Uterus (tissue), 4 donors: ENCODE data around the gene SEL1L. TPM values are rescaled to one million over a fixed set of nuclear protein-coding genes. Genes with fewer than 3 reads are reported as not detected.

ENCODE experiments used
- DNase-seq, 2 donors: peaks; one replicate each; pipeline ENCODE4 v3.0.0-alpha.2; 2019 to 2020
- H3K27ac ChIP-seq, 2 donors: fragments of 200-600 bp; sonication (generic); 1 replicate in 1 of 2; 2 replicates in 1 of 2; pipeline ENCODE4 v1.5.1; 2016 to 2018
- H3K27me3 ChIP-seq, 2 donors: fragments of 200-600 bp; sonication (generic); one replicate each; pipeline ENCODE4 v1.5.1; 2018 to 2019; ENCODE audit warnings: control low read depth in 1 of 2
- H3K36me3 ChIP-seq, 2 donors: fragments of 200-600 bp; sonication (generic); one replicate each; pipeline ENCODE4 v1.5.1; 2019; ENCODE audit warnings: control low read depth in 1 of 2
- H3K4me1 ChIP-seq, 2 donors: fragments of 200-600 bp; sonication (generic); one replicate each; pipeline ENCODE4 v1.5.1; 2018 to 2019; ENCODE audit warnings: control low read depth in 1 of 2
- H3K4me3 ChIP-seq, 2 donors: fragments of 200-600 bp; sonication (generic); 1 replicate in 1 of 2; 2 replicates in 1 of 2; pipeline ENCODE4 v1.5.1; 2018 to 2019; ENCODE audit warnings: mild to moderate bottlenecking in 1 of 2
- H3K9me3 ChIP-seq, 2 donors: fragments of 200-600 bp; sonication (generic); one replicate each; pipeline ENCODE4 v1.5.1; 2019; ENCODE audit warnings: control low read depth in 1 of 2
- POLR2A ChIP-seq, 2 donors: fragments of 450-650 bp; IDR thresholded peaks; one replicate each; pipeline ENCODE4 v1.6.1; 2016; ENCODE audit warnings: antibody characterized with exemption in 2 of 2, mild to moderate bottlenecking in 1 of 2, moderate library complexity in 1 of 2
- intact Hi-C: fragments of 100-400 bp; cut with DNase I; formaldehyde crosslinking; loops from one replicate; pipeline ENCODE4 v1.15.1; 2023; ENCODE audit warnings: low total_unique reads
- total RNA-seq, 4 donors: library from RNA; depleted of rRNA in 3 of 4; stranded (reverse); fragments of >200 nt in 3 of 4; gene quantifications; one replicate each; pipeline versions ENCODE4 v1.1.0 to v1.2.4, GENCODE V29; 2014 to 2023
- TF ChIP-seq, protein P1 (sequence below), 4 experiments: fragments of 200-600 bp in 2 of 4; fragments of 450-650 bp in 2 of 4; sonication (generic) in 2 of 4; IDR thresholded peaks; one replicate each; pipeline ENCODE4 v1.5.1; 2016 to 2019; ENCODE audit warnings: antibody characterized with exemption in 4 of 4, mild to moderate bottlenecking in 2 of 4, moderate library complexity in 1 of 4
- donor health status: DM: yes; HTN: yes; CAD: no.

The SEL1L gene
- total RNA-seq, 4 donors from 2014 or later: 38.2 to 80.5 (median 64.0) TPM

DNA sequence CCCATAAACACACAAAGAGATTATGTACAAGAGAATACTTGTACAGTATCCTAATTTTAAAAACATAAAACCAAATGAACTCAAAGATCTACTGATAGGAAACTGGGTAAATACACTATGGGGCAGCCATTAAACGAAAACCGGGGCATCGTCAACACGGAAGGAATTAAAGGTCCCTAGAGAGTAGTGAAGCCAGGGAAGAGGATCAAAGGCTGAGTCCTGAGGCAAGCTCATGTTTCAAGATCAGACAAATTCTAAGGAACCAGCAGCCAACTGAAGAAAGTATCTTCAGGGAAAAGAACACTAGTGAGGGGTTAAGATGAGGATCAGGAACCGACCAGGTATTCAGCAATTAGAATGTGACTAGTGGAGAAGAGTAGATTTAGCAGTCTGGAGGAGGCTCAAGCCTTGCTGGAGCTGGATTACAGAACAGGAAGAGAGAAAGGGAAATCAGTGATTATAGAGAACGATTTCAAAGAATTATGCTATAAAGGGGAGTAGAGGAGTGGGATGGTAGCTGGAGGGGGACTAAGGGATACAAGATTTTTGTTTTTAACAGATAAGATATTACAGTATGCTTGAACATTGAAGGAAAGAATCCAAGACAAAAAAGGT is 23.7 kb downstream of the SEL1L start:
- H3K36me3 ChIP-seq: no peaks in the 10 kb centered on the region
- H3K4me3 ChIP-seq: no peak overlapping the region
- no peak for DNase-seq
- intact Hi-C loops: no loop called here
- H3K27me3 ChIP-seq: no peaks in the 10 kb centered on the region
- TF ChIP-seq, protein P1, sequence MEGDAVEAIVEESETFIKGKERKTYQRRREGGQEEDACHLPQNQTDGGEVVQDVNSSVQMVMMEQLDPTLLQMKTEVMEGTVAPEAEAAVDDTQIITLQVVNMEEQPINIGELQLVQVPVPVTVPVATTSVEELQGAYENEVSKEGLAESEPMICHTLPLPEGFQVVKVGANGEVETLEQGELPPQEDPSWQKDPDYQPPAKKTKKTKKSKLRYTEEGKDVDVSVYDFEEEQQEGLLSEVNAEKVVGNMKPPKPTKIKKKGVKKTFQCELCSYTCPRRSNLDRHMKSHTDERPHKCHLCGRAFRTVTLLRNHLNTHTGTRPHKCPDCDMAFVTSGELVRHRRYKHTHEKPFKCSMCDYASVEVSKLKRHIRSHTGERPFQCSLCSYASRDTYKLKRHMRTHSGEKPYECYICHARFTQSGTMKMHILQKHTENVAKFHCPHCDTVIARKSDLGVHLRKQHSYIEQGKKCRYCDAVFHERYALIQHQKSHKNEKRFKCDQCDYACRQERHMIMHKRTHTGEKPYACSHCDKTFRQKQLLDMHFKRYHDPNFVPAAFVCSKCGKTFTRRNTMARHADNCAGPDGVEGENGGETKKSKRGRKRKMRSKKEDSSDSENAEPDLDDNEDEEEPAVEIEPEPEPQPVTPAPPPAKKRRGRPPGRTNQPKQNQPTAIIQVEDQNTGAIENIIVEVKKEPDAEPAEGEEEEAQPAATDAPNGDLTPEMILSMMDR (IDR thresholded peaks at IDR 0.05): no peak
- no peak for TF ChIP-seq POLR2A (IDR thresholded peaks at IDR 0.05)
- H3K4me1 ChIP-seq: peaks cover 4 to 5% of the 10 kb centered on the region in 2 donors
- peak overlapping the region in 1 of 2 donors; percentile 61 for H3K27ac ChIP-seq
- H3K9me3 ChIP-seq: no peaks in the 10 kb centered on the region

DNA sequence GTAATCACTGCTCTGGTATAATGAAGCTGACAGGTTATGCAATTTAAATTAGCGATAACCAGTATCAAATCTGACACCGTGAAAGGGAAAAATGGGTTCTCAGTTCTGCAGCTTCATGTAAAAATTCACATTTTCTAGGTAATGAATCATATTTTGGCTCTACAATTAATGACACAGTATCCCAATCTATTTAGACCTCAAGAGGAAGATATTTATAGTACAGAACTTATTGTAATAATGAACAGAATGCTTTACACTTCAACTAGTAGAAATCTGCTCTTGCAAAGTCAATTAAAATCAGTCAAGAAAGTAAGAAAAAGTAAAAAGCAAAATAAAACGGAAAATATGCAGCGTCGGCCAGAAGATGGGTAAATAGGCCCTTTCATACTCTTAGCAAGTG is 24.3 kb downstream of the SEL1L start:
- Histone ChIP-seq H3K36me3 (no peaks in the 10 kb centered on the region), H3K9me3 (no peaks in the 10 kb centered on the region), H3K27ac (peak overlapping the region in 1 of 2 donors; percentile 61), H3K27me3 (no peaks in the 10 kb centered on the region), H3K4me1 (peaks cover 4 to 5% of the 10 kb centered on the region in 2 donors), H3K4me3 (no peak overlapping the region)
- DNase-seq: no peak
- TF ChIP-seq, protein P1 (IDR thresholded peaks at IDR 0.05): no peak
- TF ChIP-seq POLR2A (IDR thresholded peaks at IDR 0.05): no peak
- intact Hi-C loops: no loop called here

DNA sequence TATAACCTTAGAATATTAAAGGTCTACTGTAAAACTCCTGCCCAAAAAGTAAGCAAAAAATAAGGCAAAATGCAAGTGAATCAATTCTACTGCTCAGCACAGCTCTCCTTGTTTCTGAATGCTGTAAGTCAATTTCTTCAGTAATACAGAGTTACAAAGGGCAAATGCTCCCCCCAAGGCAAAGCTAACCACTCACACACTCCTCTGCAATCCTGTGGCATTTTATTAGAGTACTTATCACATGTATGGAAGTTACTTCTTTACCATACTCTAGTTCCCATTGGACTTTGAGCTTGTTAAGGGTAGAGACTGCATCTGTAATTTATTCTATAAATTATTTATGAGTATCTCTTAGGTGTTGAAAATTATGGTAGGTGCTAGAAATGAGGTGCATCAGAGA is 27.2 kb downstream of the SEL1L start:
- intact Hi-C loops: no loop called here
- Histone ChIP-seq H3K9me3 (no peaks in the 10 kb centered on the region), H3K4me1 (peaks cover 4 to 5% of the 10 kb centered on the region in 2 donors), H3K36me3 (no peaks in the 10 kb centered on the region), H3K27me3 (no peaks in the 10 kb centered on the region), H3K4me3 (no peak overlapping the region), H3K27ac (no peak overlapping the region)
- no peak for TF ChIP-seq POLR2A (IDR thresholded peaks at IDR 0.05)
- TF ChIP-seq, protein P1 (IDR thresholded peaks at IDR 0.05): no peak
- no peak for DNase-seq

DNA sequence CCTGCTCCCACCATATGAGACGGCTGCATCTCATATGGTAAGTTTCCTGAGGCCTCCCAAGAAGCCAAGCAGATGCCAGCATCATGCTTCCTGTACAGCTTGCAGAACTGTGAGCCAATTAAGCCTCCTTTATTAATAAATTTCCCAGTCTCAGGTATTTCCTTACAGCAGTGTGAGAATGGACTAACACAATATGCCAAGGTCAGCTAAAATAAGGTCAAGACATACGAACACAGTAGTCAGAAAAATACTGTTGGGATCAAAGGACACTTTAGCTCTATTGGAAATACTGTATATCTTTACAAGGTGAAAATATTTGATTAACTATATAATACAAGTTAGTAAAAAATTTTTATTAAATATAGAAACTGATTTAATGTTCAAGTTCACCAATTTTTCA is 28.8 kb downstream of the SEL1L start:
- intact Hi-C loops: no loop called here
- no peak for DNase-seq
- no peaks in the 10 kb centered on the region for H3K36me3 ChIP-seq

DNA sequence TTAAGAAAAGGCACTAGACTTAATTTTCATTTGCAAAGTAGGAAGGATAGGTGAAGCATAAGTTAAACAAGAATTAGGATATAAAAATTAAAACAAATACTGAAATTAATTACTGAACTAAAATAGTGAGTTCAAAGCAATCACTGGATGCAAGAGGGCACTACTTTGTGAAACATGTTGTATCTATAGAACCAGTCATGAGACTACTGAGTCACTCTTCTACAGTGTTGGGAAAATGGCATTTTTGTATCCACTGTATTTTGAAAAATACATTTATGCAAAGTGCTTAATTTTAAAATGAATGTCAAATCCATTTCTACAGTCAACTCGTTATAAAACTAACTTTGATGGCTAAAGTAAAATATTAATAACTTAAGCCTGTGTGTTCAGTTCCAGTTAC is 47.9 kb downstream of the SEL1L start:
- no peaks in the 10 kb centered on the region for H3K9me3 ChIP-seq
- no peaks in the 10 kb centered on the region for H3K4me1 ChIP-seq
- no peak overlapping the region for H3K4me3 ChIP-seq
- DNase-seq: no peak
- H3K27ac ChIP-seq: no peak overlapping the region
- H3K27me3 ChIP-seq: no peaks in the 10 kb centered on the region
- intact Hi-C loops: no loop called here
- H3K36me3 ChIP-seq: no peaks in the 10 kb centered on the region
- no peak for TF ChIP-seq POLR2A (IDR thresholded peaks at IDR 0.05)
- TF ChIP-seq, protein P1 (IDR thresholded peaks at IDR 0.05): no peak

More for the DNA sequence above, 28.8 kb downstream of the SEL1L start:
- TF ChIP-seq, protein P1 (IDR thresholded peaks at IDR 0.05): no peak
- no peak for TF ChIP-seq POLR2A (IDR thresholded peaks at IDR 0.05)
- no peak overlapping the region for H3K4me3 ChIP-seq
- H3K9me3 ChIP-seq: no peaks in the 10 kb centered on the region
- peak overlapping the region in 1 of 2 donors; percentile 42 for H3K27ac ChIP-seq
- no peaks in the 10 kb centered on the region for H3K27me3 ChIP-seq
- peaks cover 4 to 5% of the 10 kb centered on the region in 2 donors for H3K4me1 ChIP-seq
